Measurements from ENCODE around the gene PARVG. TPM values are rescaled to one million over a fixed set of nuclear protein-coding genes. Genes with fewer than 3 reads are reported as not detected.

Gene PARVG, protein sequence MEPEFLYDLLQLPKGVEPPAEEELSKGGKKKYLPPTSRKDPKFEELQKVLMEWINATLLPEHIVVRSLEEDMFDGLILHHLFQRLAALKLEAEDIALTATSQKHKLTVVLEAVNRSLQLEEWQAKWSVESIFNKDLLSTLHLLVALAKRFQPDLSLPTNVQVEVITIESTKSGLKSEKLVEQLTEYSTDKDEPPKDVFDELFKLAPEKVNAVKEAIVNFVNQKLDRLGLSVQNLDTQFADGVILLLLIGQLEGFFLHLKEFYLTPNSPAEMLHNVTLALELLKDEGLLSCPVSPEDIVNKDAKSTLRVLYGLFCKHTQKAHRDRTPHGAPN
- total RNA-seq (10 to 100 TPM; 89.1 to 94.7 TPM), total RNA-seq (111 to 120 reads per million in 2 donors)

DNA sequence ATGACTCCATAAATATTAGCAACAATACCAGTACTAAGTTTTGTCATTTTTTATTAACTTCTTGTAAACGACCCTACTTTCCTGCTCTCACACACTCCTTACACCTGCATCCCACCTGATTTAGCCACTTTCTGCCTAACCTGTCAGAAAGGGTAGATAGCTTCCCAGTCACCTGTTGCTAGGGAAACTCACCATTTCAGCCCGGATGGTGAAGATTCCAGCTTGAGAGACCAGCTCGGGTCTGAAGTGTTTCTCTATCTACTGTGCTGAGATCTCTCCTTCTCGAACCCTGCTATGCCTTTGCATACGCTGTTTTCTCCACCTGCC lies at the start of gene PARVG:
Gene PARVG, plus strand, starts transcription at position 220 of the 327 bp plus-strand sequence. CDS start 2,405 bp downstream, outside the sequence.
- peak in 1 of 3 donors; percentile 28 for DNase-seq
- H3K27ac Mint-ChIP-seq: peak within 1 kb of the TSS; percentile 96
- H3K36me3 Mint-ChIP-seq (ENCODE audit: low read depth): no peaks in the 10 kb centered on the region
- peak within 1 kb of the TSS; percentile 97 for H3K4me3 Mint-ChIP-seq
- peaks cover 23% of the 10 kb centered on the region for H3K4me1 Mint-ChIP-seq
- no peaks in the 10 kb centered on the region for H3K27me3 Mint-ChIP-seq
- ATAC-seq: peak; percentile 71
- no peaks in the 10 kb centered on the region for H3K9me3 ChIP-seq (ENCODE audit: control insufficient read depth, low read length, poor library complexity, severe bottlenecking)

DNA sequence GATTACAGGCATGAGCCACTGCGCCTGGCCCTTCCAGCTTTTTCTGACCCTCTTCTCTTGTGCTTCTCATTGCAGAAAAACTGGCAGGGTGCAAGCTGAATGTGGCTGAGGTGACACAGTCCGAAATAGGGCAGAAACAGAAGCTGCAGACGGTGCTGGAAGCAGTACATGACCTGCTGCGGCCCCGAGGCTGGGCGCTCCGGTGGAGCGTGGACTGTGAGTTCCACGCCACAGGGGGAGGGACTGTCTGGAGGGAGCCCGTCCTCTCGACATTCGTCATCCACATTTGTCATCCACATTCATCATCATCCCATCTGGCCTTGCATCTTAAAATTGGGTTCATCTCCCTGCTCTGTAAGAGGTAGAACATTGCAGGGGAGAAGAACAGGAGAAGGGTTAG lies 49.3 kb upstream of the PARVG start:
- Mint-ChIP-seq H3K36me3 (ENCODE audit: low read depth) (peaks cover 11% of the 10 kb centered on the region), H3K4me1 (no peaks in the 10 kb centered on the region), H3K4me3 (no peak overlapping the region), H3K27me3 (no peaks in the 10 kb centered on the region), H3K27ac (no peak overlapping the region)
- DNase-seq: no peak
- no peaks in the 10 kb centered on the region for H3K9me3 ChIP-seq (ENCODE audit: control insufficient read depth, low read length, poor library complexity, severe bottlenecking)
- no peak for ATAC-seq

DNA sequence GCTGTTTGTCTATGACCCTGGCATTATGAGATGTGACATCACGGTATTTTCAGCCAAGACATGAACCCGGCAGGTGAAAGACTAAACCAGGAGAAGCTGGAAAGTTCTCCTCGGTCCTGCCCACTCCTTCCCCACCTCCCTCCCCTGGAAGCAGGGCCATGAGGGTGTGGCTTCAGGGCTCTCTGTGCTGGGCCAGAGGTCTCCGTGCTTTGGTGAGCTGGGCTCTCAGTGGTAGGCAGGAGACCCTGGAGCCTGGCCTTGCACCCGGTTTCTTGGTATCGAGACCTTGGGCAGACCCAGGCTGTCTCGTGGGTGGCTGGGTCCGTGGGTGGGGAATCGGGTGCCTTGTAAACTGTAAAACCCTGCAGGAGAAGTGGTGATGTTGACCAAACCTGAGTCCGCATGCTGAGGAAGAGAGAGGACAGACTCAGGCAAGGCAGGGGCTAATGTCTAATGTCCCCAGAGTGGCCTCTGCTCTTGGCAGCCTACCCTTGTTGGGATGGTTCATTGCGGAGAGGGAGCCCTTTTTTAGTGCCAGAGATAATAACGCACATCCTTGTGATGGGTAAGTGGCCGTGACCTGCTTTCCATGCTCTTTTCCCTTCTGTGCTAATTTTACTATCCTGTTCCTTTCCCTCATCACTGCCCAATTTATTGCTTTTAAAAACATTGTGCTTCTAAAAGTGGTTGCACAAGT lies 48.6 kb upstream of the PARVG start:
- peaks cover 2% of the 10 kb centered on the region for H3K9me3 ChIP-seq (ENCODE audit: control insufficient read depth, low read length, poor library complexity, severe bottlenecking)
- no peak overlapping the region for H3K4me3 Mint-ChIP-seq
- no peak overlapping the region for H3K27ac Mint-ChIP-seq
- ATAC-seq (no peak), DNase-seq (no peak)
- no peaks in the 10 kb centered on the region for H3K27me3 Mint-ChIP-seq
- no peaks in the 10 kb centered on the region for H3K4me1 Mint-ChIP-seq
- peaks cover 15% of the 10 kb centered on the region for H3K36me3 Mint-ChIP-seq (ENCODE audit: low read depth)

DNA sequence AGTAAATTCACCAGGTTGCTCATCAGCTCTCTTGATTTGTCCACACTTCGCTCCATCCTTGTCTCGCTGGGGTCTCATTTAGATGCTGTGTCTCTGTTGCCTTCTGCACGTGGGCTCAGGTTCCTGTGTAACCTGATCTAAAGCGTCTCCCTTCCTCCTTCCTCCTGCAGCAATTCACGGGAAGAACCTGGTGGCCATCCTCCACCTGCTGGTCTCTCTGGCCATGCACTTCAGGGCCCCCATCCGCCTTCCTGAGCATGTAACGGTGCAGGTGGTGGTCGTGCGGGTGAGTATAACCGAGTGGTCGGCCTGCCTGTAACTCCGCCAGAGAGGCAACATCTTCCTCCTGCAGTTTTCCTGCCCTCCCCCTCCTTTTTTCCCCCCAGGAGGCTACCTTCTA lies 48.0 kb upstream of the PARVG start:
- Mint-ChIP-seq H3K27me3 (no peaks in the 10 kb centered on the region), H3K27ac (no peak overlapping the region), H3K36me3 (ENCODE audit: low read depth) (peaks cover 15% of the 10 kb centered on the region), H3K4me3 (no peak overlapping the region), H3K4me1 (no peaks in the 10 kb centered on the region)
- H3K9me3 ChIP-seq (ENCODE audit: control insufficient read depth, low read length, poor library complexity, severe bottlenecking): peaks cover 5% of the 10 kb centered on the region
- ATAC-seq (no peak), DNase-seq (no peak)

DNA sequence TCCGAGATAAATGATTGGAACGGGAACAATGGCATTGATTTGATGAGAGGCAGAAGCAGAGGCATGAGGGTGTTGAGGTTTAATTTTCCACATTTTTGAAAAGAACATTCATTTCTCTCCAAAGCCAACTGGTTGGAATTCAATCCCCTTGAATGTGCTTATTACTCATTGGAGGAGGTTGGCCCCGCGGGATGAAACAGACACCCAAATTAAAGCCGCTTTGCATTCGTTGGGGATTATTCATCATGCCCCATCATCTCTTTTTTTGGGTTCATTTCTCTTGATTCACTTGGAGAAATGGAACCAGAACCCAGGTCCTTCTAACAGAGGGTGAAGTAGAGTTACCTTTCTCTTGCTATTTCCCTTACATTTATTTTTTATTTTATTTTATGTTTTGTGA lies 47.6 kb upstream of the PARVG start:
- H3K27ac Mint-ChIP-seq: no peak overlapping the region
- H3K9me3 ChIP-seq (ENCODE audit: control insufficient read depth, low read length, poor library complexity, severe bottlenecking): peaks cover 5% of the 10 kb centered on the region
- no peaks in the 10 kb centered on the region for H3K27me3 Mint-ChIP-seq
- ATAC-seq (no peak), DNase-seq (no peak)
- no peak overlapping the region for H3K4me3 Mint-ChIP-seq
- peaks cover 15% of the 10 kb centered on the region for H3K36me3 Mint-ChIP-seq (ENCODE audit: low read depth)
- H3K4me1 Mint-ChIP-seq: no peaks in the 10 kb centered on the region

DNA sequence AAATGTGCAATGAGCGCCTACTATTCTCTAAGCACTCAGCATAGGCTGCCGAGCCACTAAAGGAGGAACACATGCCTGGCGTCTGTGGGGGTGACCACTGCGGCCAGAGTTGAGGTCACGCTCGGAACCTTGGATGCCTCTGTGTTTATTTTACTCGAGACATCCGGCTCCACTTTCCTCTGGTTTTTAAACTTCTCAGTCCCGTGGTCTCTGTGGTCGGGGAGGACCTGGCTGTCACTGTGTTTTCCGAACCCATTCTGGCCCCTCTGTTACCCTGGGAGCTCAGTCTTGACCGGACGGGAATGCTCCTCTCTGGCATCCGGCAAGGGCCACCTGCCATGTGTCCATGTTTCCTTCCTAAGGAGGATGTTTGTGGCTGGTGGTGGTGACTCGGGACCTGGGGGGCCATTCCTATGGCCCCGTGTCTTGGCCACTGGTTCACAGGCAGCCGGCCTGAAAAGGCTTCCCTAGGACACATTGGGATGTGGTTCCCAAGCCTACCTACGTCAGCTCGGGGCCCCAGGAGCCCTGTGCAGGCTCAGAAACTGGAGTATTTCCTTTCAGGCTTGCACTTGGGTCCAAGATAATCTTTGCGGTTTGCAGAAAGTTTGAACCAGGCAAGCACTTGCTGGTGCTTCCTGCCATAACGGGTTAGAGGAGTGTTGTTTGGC lies 46.7 kb upstream of the PARVG start:
- H3K4me1 Mint-ChIP-seq: no peaks in the 10 kb centered on the region
- peaks cover 15% of the 10 kb centered on the region for H3K36me3 Mint-ChIP-seq (ENCODE audit: low read depth)
- H3K27ac Mint-ChIP-seq: no peak overlapping the region
- H3K4me3 Mint-ChIP-seq: peak overlapping the region; percentile 25
- H3K27me3 Mint-ChIP-seq: no peaks in the 10 kb centered on the region
- no peak for DNase-seq
- no peak for ATAC-seq
- peaks cover 5% of the 10 kb centered on the region for H3K9me3 ChIP-seq (ENCODE audit: control insufficient read depth, low read length, poor library complexity, severe bottlenecking)

DNA sequence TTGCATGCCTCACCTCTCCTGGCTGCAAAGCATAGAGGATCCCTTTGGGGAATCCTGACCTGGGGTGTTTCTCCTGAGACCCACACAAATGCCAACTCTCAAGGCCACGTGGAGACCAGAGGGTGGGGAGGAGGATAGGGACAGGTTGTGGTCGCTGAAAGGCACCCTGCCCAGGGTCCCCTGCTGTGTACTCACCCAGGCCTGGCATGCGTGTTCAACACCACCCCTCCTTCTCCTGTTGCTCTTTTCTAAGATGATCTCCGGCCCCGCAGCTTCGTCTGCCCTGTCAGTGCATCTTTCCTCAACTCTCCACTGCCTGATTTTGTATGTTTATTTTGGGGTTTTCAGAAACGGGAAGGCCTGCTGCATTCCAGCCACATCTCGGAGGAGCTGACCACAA lies 44.6 kb upstream of the PARVG start:
- Mint-ChIP-seq H3K27ac (no peak overlapping the region), H3K36me3 (ENCODE audit: low read depth) (peaks cover 15% of the 10 kb centered on the region), H3K4me3 (no peak overlapping the region), H3K4me1 (no peaks in the 10 kb centered on the region), H3K27me3 (no peaks in the 10 kb centered on the region)
- peaks cover 5% of the 10 kb centered on the region for H3K9me3 ChIP-seq (ENCODE audit: control insufficient read depth, low read length, poor library complexity, severe bottlenecking)
- ATAC-seq: no peak
- no peak for DNase-seq

DNA sequence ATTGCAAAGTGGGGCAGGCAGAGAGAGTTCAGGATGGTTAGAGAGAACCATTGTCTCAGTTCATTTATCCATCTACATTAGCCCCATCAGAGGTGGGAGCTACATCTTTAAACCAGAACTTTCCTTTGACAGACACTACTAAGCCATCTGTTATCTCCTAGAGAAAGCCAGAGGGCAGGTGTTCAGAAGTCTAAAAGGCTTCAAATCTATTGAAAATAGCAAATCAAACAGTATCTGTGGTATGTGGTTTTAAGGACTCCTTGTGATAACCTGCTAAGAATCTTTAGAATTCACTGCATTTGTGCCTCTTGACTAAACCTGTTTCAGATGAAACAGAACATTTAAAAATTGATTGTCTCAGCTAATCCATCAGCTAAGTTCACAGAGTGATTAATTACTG lies 43.9 kb upstream of the PARVG start:
- Mint-ChIP-seq H3K4me1 (no peaks in the 10 kb centered on the region), H3K27me3 (no peaks in the 10 kb centered on the region), H3K36me3 (ENCODE audit: low read depth) (peaks cover 12% of the 10 kb centered on the region), H3K4me3 (no peak overlapping the region), H3K27ac (no peak overlapping the region)
- ATAC-seq: no peak
- DNase-seq: no peak
- peaks cover 5% of the 10 kb centered on the region for H3K9me3 ChIP-seq (ENCODE audit: control insufficient read depth, low read length, poor library complexity, severe bottlenecking)

DNA sequence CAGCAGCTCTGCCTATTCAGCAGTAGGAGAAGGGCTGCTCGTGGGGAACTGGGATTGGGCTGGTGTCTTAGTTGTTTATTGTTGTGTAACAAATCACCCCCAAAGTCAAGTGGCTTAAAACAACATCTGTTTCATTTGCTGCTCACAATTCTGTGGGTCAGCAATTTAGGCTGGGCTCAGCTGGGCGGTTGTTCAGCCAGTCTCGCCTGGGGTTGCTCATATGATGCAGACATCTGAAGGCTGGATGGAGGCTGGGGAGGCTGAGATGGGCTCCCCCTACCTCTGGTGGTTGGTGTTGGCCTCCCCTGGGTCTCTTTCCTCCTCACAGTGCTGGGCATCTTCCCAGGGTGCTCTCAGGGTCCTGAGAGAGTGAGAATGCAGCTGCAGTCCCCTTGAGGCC lies 43.3 kb upstream of the PARVG start:
- ATAC-seq: no peak
- no peak overlapping the region for H3K27ac Mint-ChIP-seq
- H3K4me3 Mint-ChIP-seq: no peak overlapping the region
- peaks cover 5% of the 10 kb centered on the region for H3K9me3 ChIP-seq (ENCODE audit: control insufficient read depth, low read length, poor library complexity, severe bottlenecking)
- no peaks in the 10 kb centered on the region for H3K27me3 Mint-ChIP-seq
- peaks cover 12% of the 10 kb centered on the region for H3K36me3 Mint-ChIP-seq (ENCODE audit: low read depth)
- H3K4me1 Mint-ChIP-seq: no peaks in the 10 kb centered on the region
- DNase-seq: no peak

DNA sequence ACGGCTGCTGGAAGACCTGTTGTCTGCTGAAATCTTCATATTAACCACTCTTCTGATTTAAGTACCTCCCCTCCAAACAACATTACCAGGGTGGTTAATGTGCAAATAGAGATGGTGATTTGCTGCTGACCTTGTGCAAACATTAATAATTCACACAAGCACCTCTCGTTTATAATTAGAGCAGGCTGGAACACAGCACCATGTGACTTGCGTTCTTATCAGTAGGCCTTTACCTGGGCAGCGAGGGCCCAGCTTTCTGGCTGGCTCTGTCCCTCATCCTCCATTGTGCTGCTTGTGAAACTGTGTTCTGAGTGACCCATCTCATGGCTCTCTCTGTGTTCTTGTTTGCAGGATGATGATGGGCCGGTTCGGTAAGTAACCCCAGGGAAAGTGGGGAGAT lies 41.0 kb upstream of the PARVG start:
- Mint-ChIP-seq H3K36me3 (ENCODE audit: low read depth) (peaks cover 10% of the 10 kb centered on the region), H3K27ac (no peak overlapping the region), H3K4me3 (no peak overlapping the region), H3K4me1 (no peaks in the 10 kb centered on the region), H3K27me3 (no peaks in the 10 kb centered on the region)
- DNase-seq (no peak), ATAC-seq (no peak)
- peaks cover 5% of the 10 kb centered on the region for H3K9me3 ChIP-seq (ENCODE audit: control insufficient read depth, low read length, poor library complexity, severe bottlenecking)

DNA sequence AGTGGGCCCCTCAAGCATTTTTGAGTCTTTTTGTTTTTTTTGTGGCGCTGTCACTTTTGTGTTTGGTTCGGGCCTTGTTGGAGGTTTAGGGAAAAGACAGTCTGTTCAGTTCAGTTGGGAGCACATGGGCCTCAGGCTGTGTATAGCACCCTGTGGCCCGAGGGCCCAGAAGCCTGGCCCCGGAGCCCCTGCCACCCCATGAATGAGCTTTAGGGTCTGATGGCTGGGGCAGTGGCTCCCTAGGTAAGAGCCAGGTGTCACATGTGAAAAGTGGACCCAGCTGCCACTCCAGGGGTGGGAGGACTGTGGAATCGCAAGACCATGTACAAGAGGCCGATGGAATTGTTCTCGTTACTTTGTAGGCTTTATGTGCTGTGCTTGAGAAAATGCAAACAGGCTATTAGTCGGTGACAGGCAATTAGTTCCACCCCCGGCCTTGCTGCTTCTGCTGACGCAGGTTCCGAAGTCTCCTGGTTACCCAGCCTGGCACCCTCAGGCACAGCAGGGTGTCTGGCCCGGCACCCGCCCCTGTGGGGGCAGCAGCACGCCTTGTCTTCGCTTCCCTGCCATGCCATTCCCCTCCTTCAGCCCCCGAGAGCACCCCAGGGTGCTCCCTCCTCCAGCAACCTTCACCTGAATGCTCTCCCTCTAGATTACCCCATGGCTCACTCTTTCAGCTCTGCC lies 38.2 kb upstream of the PARVG start:
- no peaks in the 10 kb centered on the region for H3K27me3 Mint-ChIP-seq

DNA sequence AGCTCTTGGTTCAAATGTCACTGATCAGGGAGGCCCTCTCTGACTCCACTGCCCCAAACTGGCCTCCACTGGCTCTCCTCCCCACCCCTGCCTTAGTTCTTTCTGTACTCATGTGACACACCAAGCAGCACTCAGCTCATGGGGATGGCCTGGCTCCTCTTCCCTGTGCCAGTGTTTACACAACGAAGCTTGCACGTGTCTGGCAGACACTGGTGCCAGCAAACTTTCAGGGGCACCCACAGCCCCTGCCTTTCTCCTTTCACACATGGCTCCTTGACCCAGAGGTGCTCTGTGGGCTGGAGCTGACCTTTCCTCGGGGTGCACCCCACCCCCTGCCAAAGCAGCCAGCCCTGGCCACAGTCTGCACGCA lies 37.6 kb upstream of the PARVG start:
- Mint-ChIP-seq H3K27ac (no peak overlapping the region), H3K27me3 (no peaks in the 10 kb centered on the region), H3K4me1 (peaks cover 7% of the 10 kb centered on the region), H3K4me3 (no peak overlapping the region), H3K36me3 (ENCODE audit: low read depth) (peaks cover 4% of the 10 kb centered on the region)
- H3K9me3 ChIP-seq (ENCODE audit: control insufficient read depth, low read length, poor library complexity, severe bottlenecking): no peaks in the 10 kb centered on the region
- DNase-seq (no peak), ATAC-seq (no peak)

More for the DNA sequence above, 38.2 kb upstream of the PARVG start:
- H3K9me3 ChIP-seq (ENCODE audit: control insufficient read depth, low read length, poor library complexity, severe bottlenecking): no peaks in the 10 kb centered on the region
- DNase-seq (no peak), ATAC-seq (no peak)
- Mint-ChIP-seq H3K27ac (no peak overlapping the region), H3K4me3 (no peak overlapping the region), H3K36me3 (ENCODE audit: low read depth) (peaks cover 4% of the 10 kb centered on the region), H3K4me1 (peaks cover 7% of the 10 kb centered on the region)

DNA sequence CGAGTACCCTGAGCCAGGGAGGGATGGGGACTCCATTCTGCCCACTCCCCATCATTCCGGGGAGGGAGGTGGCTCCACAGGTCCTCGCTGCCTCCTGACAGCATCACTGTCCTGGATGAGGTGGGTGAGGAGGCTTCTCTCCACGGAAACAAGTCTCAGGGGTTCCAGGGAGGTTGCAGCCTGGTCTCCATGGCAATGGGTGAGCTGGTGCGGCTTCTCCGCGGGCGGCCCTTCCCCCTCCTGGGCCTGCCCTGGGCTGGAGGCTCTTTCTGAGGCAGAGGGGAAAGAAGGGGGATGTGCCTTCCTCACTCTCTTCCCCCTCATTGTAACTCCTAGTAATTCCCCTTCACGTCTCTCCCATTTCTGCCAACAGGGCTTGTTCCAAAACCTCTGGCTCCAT lies 37.1 kb upstream of the PARVG start:
- Mint-ChIP-seq H3K4me3 (no peak overlapping the region), H3K4me1 (peaks cover 7% of the 10 kb centered on the region), H3K27me3 (no peaks in the 10 kb centered on the region), H3K36me3 (ENCODE audit: low read depth) (peaks cover 4% of the 10 kb centered on the region), H3K27ac (no peak overlapping the region)
- no peak for DNase-seq
- ATAC-seq: no peak
- H3K9me3 ChIP-seq (ENCODE audit: control insufficient read depth, low read length, poor library complexity, severe bottlenecking): no peaks in the 10 kb centered on the region

Measured in T-helper 17 cell (primary cell).